Dermis blood vessel endothelial cell (primary cell): ENCODE results near the gene CHCHD1. TPM values are rescaled to one million over a fixed set of nuclear protein-coding genes. Genes with fewer than 3 reads are reported as not detected.
"Not testable (repeated sequence)": the region's sequence is repeated elsewhere in the genome, so short reads cannot be mapped to it uniquely, and the experiment has no call there.

Source experiments
- DNase-seq: peaks from one replicate; pipeline ENCODE4 v3.0.0; 2010
- total RNA-seq: library from RNA; depleted of rRNA; stranded (reverse); fragments of >200 nt; gene quantifications from 2 replicates; pipeline ENCODE4 v1.2.3, GENCODE V29; 2014

CHCHD1 gene
- total RNA-seq, 1 donor from 2014 or later, result 19.4 TPM

DNA sequence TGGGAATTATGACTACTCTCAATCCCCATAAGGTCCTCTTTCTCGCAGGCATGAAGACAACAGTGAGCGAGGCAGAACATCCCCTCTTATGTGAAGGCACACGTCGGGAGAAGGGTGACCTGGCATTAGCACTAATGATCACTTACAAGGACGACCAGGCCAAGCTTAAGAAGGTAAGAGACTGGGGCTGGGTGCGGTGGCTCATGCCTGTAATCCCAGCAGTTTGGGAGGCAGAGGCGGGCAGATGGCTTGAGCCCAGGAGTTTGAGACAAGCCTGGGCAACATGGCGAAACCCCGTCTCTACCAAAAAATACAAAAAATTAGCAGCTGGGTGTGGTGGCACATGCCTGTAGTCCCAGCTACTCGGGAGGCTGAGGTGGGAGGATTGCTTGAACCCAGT is 13.6 kb downstream of the CHCHD1 start:
- not testable (repeated sequence) for DNase-seq

DNA sequence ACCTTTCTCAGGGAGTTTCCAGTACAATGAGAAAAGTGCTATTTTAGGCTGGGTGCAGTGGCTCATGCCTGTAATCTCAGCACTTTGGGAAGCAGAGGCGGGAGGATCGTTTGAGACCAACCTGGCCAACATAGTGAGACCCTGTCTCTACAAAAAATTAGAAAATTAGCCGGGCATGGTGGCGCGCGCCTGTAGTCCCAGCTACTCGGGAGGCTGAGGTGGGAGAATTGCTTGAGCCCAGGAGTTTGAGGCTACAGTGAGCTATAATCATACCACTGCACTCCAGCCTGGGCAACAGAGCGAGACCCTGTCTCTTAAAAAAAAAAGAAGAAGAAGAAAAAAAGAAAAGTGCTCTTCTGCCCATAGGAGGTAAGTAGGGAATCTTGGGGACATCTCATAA is 14.2 kb downstream of the CHCHD1 start:
- not testable (repeated sequence) for DNase-seq

DNA sequence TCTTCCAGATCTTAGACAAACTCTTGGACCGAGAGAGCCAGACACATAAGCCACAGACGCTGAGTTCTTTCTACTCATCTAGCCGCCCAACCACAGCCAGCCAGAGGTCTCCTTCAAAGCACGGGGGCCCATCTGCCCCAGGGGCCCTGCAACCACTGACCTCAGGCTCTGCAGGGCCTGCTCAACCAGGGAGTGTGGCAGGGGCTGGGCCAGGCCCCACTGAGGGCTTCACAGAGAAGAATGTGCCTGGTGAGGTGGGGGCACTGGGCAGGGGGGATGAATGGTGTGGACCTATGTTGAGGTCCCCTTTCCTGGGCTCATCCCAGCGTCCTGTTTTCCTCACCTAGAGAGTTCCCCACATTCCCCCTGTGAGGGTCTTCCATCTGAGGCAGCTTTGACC is 14.9 kb downstream of the CHCHD1 start:
- no peak for DNase-seq

DNA sequence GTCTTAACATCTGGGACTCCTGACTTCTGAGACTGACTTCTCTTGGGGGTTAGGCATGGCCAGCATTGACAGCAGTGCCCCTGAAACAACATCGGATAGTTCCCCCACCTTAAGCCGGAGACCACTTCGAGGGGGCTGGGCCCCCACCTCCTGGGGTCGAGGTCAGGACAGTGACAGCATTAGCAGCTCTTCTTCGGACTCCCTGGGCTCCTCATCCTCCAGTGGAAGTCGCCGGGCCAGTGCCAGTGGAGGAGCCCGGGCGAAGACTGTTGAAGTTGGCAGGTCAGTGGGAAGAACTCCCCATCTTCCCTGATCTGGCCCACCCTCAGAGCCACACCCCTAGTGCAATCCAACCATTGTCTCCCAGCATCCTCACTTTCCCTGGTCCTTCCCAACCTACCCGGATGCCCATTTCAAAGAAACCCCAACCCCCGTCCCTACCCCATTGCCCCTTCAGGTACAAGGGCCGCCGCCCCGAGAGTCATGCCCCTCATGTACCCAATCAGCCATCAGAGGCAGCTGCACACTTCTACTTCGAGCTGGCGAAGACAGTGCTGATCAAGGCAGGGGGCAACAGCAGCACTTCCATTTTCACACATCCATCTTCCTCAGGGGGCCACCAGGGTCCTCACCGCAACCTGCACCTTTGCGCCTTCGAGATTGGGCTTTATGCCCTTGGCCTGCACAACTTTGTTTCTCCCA is 15.6 kb downstream of the CHCHD1 start:
- no peak for DNase-seq

GRCh38 chr10:73798087-73798486 is 16.2 kb downstream of the CHCHD1 start:
- DNase-seq, result no peak

- DNase-seq, result no peak
Measured at GRCh38 chr10:73798927-73799560, 17.2 kb downstream of the CHCHD1 start.

DNA sequence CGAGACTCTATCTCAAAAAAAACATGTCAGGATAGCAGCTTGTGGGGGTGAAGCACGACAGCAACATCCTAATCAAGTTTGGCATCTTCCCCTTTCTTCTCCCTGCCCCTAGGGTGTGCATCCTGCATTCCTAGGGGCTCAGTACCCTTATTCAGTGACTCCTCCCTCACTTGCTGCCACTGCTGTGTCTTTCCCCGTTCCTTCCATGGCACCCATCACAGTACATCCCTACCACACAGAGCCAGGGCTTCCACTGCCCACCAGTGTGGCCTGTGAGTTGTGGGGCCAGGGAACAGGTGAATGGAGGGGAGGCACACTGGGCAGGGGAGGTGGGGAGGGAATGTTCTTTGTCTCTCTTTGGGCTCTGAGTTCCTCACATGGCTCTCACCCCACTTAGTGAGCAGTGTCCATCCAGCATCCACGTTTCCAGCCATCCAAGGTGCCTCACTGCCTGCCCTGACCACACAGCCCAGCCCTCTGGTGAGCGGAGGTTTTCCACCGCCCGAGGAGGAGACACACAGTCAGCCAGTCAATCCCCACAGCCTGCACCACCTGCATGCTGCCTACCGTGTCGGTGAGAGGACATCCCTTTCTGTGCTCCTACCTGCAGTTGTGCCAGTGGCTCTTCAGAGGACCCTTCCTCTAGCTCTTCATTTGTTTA is 18.2 kb downstream of the CHCHD1 start:
- no peak for DNase-seq

DNA sequence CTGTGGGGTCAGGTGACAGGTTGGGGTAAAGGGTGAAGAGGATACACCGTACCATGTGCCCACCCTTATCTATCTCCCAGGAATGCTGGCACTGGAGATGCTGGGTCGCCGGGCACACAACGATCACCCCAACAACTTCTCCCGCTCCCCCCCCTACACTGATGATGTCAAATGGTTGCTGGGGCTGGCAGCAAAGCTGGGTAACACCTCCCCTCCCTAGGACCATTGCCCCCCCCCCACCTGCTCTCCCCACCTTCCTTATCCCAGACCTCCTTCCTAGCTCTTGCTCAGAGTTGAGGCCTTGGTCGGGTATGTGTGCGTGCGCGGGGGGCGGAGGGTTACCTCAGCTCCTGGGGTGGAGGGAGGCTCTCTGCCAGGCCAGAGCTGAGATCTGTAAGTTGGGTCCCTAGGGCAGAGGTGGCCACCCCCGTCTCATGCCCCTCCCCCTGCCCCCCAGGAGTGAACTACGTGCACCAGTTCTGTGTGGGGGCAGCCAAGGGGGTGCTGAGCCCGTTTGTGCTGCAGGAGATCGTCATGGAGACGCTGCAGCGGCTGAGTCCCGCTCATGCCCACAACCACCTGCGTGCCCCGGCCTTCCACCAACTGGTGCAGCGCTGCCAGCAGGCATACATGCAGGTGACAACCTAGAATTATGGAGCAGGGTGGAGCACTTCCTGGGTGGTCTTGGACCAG is 18.9 kb downstream of the CHCHD1 start:
- no peak for DNase-seq

DNA sequence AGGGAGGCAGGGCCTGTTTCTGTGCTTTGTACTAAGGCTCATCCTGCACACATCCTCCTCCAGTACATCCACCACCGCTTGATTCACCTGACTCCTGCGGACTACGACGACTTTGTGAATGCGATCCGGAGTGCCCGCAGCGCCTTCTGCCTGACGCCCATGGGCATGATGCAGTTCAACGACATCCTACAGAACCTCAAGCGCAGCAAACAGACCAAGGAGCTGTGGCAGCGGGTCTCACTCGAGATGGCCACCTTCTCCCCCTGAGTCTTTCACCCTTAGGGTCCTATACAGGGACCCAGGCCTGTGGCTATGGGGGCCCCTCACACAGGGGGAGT is 19.4 kb downstream of the CHCHD1 start:
- DNase-seq, result no peak

- DNase-seq, result no peak
Measured at GRCh38 chr10:73802276-73802991, 20.6 kb downstream of the CHCHD1 start.

DNA sequence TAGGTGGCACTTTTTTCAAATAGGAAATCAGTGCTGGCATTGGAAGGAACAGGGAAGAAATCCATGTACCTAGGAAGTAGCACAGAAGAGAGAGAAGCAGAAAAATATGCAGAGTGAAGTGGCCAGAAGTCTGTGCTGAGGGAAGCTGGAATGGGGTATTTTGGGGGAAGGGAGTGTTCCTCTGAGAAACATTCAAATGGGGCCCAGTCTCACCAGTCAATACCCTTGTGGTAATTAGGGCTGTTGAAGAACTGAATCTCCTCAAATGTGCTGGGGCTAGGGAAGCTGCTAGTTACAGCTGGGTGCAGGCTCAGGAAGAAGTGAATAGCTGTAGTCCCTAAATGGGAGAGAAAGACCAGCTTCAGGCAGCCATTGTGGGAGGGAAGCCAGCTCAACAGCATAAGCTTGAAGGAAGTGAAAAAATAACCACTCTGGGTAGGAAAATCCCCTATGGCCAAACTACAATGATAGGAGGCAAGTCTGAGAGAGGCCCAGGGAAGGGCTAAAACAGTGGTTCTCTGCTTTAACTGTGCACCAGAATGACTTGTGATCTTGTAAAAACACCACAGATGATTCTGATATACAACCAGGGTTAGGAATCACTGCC is 21.9 kb downstream of the CHCHD1 start:
- DNase-seq, result peak; percentile 27

DNA sequence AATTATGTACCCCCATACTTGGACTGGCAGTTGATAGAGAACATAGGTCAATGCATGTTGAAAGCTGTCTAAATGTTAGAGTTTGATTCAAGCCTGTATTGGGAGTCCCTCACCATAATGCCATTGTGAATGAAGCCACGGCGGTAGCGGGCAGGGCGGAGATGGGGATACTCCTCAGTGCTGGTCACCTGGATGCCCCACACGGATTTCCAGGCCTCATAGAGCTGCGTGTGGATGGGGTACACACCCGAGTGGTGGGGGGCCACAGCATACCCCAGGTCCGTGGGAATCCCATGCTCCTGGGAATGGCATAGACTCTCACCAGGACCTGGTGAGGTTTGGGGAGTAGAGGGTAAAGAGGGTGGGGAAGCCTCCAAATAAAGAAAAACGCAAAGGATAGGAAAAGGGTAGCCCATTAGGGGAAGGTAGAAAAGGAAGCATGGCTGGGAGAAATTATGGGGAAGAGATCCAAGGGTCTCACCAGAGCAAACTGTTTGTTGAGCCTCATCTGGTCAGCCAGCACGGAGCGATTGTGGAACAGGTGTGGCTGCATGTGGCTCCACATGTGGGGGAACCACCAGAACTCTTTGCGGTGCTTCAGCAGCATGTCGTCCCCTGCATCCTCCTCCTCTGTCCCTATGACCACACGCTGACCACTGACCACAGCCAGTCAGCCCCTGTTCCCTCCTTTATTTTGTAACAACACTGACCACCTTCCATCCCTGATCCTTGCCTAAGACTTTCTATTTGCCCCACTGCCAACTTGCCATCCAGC is 24.5 kb downstream of the CHCHD1 start:
- no peak for DNase-seq

DNA sequence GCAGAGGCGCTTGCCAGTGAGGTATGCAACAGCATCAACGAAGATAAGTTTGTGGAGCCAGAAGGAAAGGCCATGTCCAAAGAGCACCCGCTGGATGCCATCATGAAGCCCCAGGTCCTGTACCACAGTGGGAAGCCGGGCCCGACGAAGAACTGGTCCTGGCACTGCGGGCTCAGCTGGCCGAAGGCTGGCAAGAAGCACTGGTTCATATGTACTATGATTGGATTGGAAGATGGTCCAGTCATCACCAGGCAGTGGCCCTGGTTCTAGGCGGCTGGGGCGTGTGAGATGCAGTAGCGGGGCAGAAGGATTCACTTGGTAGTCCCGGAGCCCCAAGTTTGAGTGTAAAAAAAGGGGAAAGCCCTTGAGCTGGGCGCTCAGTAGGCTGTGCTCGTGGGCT is 25.6 kb downstream of the CHCHD1 start:
- DNase-seq, result no peak

DNA sequence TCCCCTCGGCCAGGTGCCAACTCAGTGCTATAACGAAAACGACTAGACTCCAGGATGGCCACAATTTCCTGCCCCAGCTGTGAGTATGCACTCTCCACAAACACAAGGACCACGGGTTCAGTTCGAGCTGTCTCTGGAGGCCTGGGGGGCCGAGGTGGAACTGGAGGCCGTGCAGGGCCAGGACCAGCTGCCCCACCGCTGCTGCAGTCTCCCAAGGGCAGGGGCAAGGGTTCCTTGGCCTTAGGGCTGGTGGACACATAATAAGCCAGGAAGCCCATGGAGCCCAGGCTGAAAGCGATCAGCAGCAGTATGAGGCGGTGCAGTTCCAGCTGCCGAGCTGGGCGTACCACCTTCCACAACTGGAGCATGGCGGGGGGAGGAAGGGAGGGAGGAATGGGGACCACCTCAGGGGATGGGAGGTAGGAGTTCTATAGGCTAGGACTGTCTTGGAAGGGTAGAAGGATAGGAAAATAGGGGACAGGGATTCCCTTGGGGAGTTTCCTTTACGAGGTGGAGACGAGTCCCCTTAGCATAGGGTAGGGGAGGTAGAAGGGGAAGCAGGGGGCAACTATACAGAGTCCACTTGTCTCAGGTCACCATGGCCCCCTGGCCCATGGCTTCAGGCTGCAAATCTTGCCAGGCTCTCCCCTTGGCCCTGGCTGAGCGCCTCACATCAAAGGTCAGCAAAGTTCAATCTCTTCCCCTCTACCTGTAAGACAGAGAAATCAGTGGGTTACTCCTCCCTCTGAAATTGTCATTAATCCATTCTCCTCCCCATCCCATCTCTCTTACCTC is 26.4 kb downstream of the CHCHD1 start:
- no peak for DNase-seq

GRCh38 chr10:73809061-73809818 is 27.4 kb downstream of the CHCHD1 start:
- no peak for DNase-seq

DNA sequence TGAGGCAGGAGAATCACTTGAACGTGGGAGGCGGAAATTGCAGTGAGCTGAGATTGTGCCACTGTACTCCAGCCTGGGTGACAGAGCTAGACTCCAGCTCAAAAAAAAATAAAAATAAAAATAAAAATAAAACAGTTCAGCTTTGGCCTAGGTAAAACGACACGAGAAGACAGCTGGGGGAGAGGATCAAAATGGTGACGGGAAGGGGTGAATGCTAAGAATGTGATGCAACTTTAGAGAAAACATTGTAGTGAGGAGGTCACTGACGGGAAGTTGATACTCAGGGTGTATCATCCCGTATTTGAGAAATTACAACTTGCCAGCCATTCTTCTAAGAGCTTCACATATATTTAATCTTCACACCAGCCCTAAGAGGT is 28.5 kb downstream of the CHCHD1 start:
- DNase-seq, result no peak

DNA sequence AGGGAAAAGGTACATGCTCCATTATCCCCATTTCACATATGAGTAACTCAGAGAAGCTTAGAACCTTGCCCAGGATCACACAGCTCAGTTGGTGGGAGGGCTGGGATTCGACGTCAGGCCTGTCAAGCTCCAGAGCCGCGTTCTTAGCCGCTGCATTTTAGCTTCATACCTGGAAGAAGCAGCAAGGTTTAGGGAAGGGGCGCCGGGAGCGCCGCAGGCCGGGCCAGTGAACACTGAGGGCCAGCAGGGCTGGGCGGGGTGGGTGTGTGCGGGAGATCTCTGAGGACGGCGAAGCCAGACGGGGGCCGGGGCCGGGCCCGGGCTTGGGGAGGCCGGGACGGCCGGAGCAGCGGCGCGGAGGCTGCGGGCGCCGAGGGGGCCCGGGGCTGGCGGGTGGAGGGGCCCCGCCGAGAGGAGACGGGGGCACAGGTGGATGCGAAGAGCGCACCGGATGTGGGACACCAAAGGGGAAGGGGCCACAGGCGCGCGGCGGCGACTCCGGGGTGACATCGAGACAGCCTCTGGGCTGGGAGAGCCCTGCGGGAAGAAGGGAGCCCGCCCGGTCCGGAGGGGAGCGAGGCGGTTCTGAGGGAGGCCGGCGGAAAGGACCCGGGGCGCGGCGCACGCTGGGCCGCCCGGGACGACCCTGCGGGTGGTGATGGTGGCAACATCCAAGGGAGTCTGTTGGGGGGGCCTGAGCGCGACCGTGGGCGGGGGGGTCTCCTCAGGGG is 29.1 kb downstream of the CHCHD1 start:
- DNase-seq, result peak; percentile 36

DNA sequence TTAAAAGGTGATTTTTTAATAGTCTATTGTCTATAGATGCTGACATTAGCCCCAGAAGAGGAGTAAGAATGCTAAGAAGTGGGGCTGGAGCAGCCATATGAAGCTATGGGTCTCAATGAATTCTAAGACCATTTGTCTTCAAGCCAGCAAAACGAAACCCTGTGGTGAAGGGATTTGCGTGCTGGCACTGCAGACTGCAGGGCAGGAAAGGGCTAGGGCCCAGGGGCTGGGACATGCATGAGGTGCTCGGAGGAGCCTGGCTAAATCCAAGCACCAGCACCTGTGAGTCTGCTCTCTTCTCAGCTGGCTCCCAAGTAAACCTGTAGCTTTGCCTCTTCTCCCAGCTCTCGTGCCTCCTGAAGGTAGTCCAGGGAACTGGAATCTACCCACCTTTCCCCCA is 30.8 kb downstream of the CHCHD1 start:
- no peak for DNase-seq

- no peak for DNase-seq
Measured at GRCh38 chr10:73813333-73813732, 31.5 kb downstream of the CHCHD1 start.
